Caco-2 (cell line): Measurements from ENCODE around the gene LRRC9. TPM values are rescaled to one million over a fixed set of nuclear protein-coding genes. Genes with fewer than 3 reads are reported as not detected.
"Not testable (repeated sequence)": the region's sequence is repeated elsewhere in the genome, so short reads cannot be mapped to it uniquely, and the experiment has no call there.

Experiments used
- BruUV-seq: library from RNA; stranded (reverse); fragments of 400-500 nt; replicated peaks from 2 replicates; lab custom pipeline; 2021; lab: Mats Ljungman, UMichigan
- CTCF ChIA-PET: fragments of 300-600 bp; sonication (Branson Sonifier 250); formaldehyde crosslinking; loops from one replicate; lab custom pipeline; 2022; ENCODE audit warnings: antibody characterized with exemption; lab: Charles Lee
- POLR2A ChIA-PET: fragments of 300-600 bp; sonication (Branson Sonifier 250); formaldehyde crosslinking; loops from one replicate; lab custom pipeline; 2022; ENCODE audit warnings: antibody characterized with exemption; lab: Charles Lee
- DNase-seq, 2 experiments: peaks; one replicate each; pipeline versions ENCODE4 v3.0.0 to v3.0.0-alpha.2; 2020 to 2022
- H3K27me3 ChIP-seq: replicated peaks from 2 replicates; pipeline ENCODE4 v1.6.0; 2011; ENCODE audit warnings: low read length; ENCODE audit not compliant: control insufficient read depth, insufficient read depth
- H3K36me3 ChIP-seq: 2 replicates; pipeline ENCODE4 v1.5.1; 2011; ENCODE audit warnings: low read length; ENCODE audit not compliant: control insufficient read depth, insufficient read depth
- H3K4me1 ChIP-seq: fragments of 250-450 bp; sonication (Bioruptor Pico); 2 replicates; pipeline ENCODE4 v1.5.1; 2020; ENCODE audit warnings: mild to moderate bottlenecking
- H3K4me3 ChIP-seq: 2 replicates; pipeline ENCODE4 v1.5.1; 2011; ENCODE audit warnings: low read depth, mild to moderate bottlenecking, control low read depth, low read length
- H3K9me3 ChIP-seq: fragments of 250-450 bp; sonication (Bioruptor Pico); 2 replicates; pipeline ENCODE4 v1.5.1; 2020; ENCODE audit warnings: mild to moderate bottlenecking, moderate library complexity
- H3K27ac Mint-ChIP-seq: one replicate; pipeline ENCODE4 v1.8.0; 2022; ENCODE audit warnings: mixed read lengths; ENCODE audit not compliant: unreplicated experiment
- H3K27me3 Mint-ChIP-seq: one replicate; pipeline ENCODE4 v1.8.0; 2022; ENCODE audit warnings: mixed read lengths; ENCODE audit not compliant: insufficient read depth, unreplicated experiment
- H3K36me3 Mint-ChIP-seq: one replicate; pipeline ENCODE4 v1.8.0; 2022; ENCODE audit warnings: mild to moderate bottlenecking, mixed read lengths; ENCODE audit not compliant: insufficient read depth, unreplicated experiment
- H3K4me1 Mint-ChIP-seq: one replicate; pipeline ENCODE4 v1.8.0; 2022; ENCODE audit warnings: low read depth, mixed read lengths; ENCODE audit not compliant: unreplicated experiment
- H3K4me3 Mint-ChIP-seq: one replicate; pipeline ENCODE4 v1.8.0; 2022; ENCODE audit warnings: mild to moderate bottlenecking, moderate library complexity, mixed read lengths; ENCODE audit not compliant: unreplicated experiment
- H3K9me3 Mint-ChIP-seq: one replicate; pipeline ENCODE4 v1.8.0; 2022; ENCODE audit warnings: mixed read lengths; ENCODE audit not compliant: unreplicated experiment
- CTCF ChIP-seq, 2 experiments: fragments of 200-600 bp in 1 of 2; IDR thresholded peaks; 1 replicate in 1 of 2; 2 replicates in 1 of 2; pipeline versions ENCODE4 v1.5.1 to v1.8.0; 2011 to 2022; ENCODE audit warnings: antibody characterized with exemption in 1 of 2, control low read depth in 1 of 2, inconsistent platforms in 1 of 2, low read depth in 1 of 2, low read length in 1 of 2, mild to moderate bottlenecking in 1 of 2, moderate library complexity in 1 of 2; ENCODE audit not compliant: insufficient read depth in 1 of 2, severe bottlenecking in 1 of 2, unreplicated experiment in 1 of 2
- intact Hi-C: fragments of 100-400 bp; cut with micrococcal nuclease; formaldehyde crosslinking; loops from one replicate; pipeline ENCODE4 v1.10.0; 2022; ENCODE audit not compliant: unreplicated experiment
- total RNA-seq: library from RNA; stranded (reverse); gene quantifications from 2 replicates; pipeline ENCODE4 v1.2.3, GENCODE V29; 2022

Gene LRRC9
- total RNA-seq, 1 experiment from 2014 or later = 1.2 TPM

- POLR2A ChIA-PET = no interaction called here
Measured at GRCh38 chr14:59944909-59945308, 25.0 kb downstream of the LRRC9 start.

GRCh38 chr14:59952141-59952540 is 32.2 kb downstream of the LRRC9 start:
- intact Hi-C loops, H3K9me3 ChIP-seq, H3K27me3 ChIP-seq, H3K4me1 ChIP-seq, H3K4me1 Mint-ChIP-seq, H3K27me3 Mint-ChIP-seq, H3K36me3 ChIP-seq, POLR2A ChIA-PET, H3K36me3 Mint-ChIP-seq: not testable (repeated sequence)
- H3K4me3 ChIP-seq = peak overlapping the region; percentile 28
- Mint-ChIP-seq H3K9me3 (peaks cover 35% of the 10 kb centered on the region), H3K4me3 (peak overlapping the region; percentile 80), H3K27ac (peak overlapping the region; percentile 87)
- DNase-seq = peak; percentile 19 to 46
- TSS peak; percentile 57 for BruUV-seq
- CTCF ChIA-PET = interaction anchor here (1.5 kb wide), 1 partner anchor 13 kb away, joined by 3 read pairs; no protein-coding TSS in a partner anchor

More at GRCh38 chr14:59944909-59945308, 25.0 kb downstream of the LRRC9 start:
- TF ChIP-seq CTCF (IDR thresholded peaks at IDR 0.05; ENCODE audit: insufficient read depth in 1 of 2, low read depth in 1 of 2, low read length in 1 of 2, severe bottlenecking in 1 of 2, unreplicated experiment in 1 of 2) = no peak
- no peaks in the 10 kb centered on the region for H3K4me1 Mint-ChIP-seq
- Histone ChIP-seq H3K36me3 (no peaks in the 10 kb centered on the region), H3K9me3 (no peaks in the 10 kb centered on the region), H3K27me3 (no peaks in the 10 kb centered on the region), H3K4me3 (no peak overlapping the region), H3K4me1 (no peaks in the 10 kb centered on the region)
- no peak overlapping the region for H3K27ac Mint-ChIP-seq
- no peak overlapping the region for H3K4me3 Mint-ChIP-seq
- BruUV-seq = no TSS peak
- no peaks in the 10 kb centered on the region for H3K27me3 Mint-ChIP-seq
- no peaks in the 10 kb centered on the region for H3K36me3 Mint-ChIP-seq
- no peaks in the 10 kb centered on the region for H3K9me3 Mint-ChIP-seq
- CTCF ChIA-PET = interaction anchor here (0.6 to 0.8 kb wide), 4 partner anchors 22 to 387 kb away, joined by 3 to 5 read pairs (median 3); no protein-coding TSS in a partner anchor
- intact Hi-C loops = no loop called here
- no peak for DNase-seq

GRCh38 chr14:59957890-59958289 is 37.9 kb downstream of the LRRC9 start:
- BruUV-seq, H3K4me1 Mint-ChIP-seq, H3K4me3 ChIP-seq, H3K4me3 Mint-ChIP-seq, intact Hi-C loops, H3K27me3 ChIP-seq, H3K27ac Mint-ChIP-seq, DNase-seq, H3K9me3 ChIP-seq, CTCF ChIA-PET, H3K36me3 Mint-ChIP-seq, H3K4me1 ChIP-seq, POLR2A ChIA-PET, H3K36me3 ChIP-seq, H3K27me3 Mint-ChIP-seq: not testable (repeated sequence)
- peaks cover 41% of the 10 kb centered on the region for H3K9me3 Mint-ChIP-seq

GRCh38 chr14:59959668-59960067 is 39.7 kb downstream of the LRRC9 start:
- intact Hi-C loops = no loop called here
- TF ChIP-seq CTCF (IDR thresholded peaks at IDR 0.05; ENCODE audit: insufficient read depth in 1 of 2, low read depth in 1 of 2, low read length in 1 of 2, severe bottlenecking in 1 of 2, unreplicated experiment in 1 of 2) = no peak
- H3K9me3 ChIP-seq = no peaks in the 10 kb centered on the region
- no peaks in the 10 kb centered on the region; the same call in 1 of the 2 replicates for H3K4me1 ChIP-seq
- no peak overlapping the region for H3K4me3 Mint-ChIP-seq
- no peak overlapping the region for H3K27ac Mint-ChIP-seq
- peaks cover 30% of the 10 kb centered on the region for H3K9me3 Mint-ChIP-seq
- no peaks in the 10 kb centered on the region for H3K27me3 Mint-ChIP-seq
- ChIA-PET POLR2A (no interaction called here), CTCF (no interaction called here)
- H3K36me3 ChIP-seq = no peaks in the 10 kb centered on the region
- H3K36me3 Mint-ChIP-seq = no peaks in the 10 kb centered on the region
- no peak overlapping the region for H3K4me3 ChIP-seq
- H3K4me1 Mint-ChIP-seq = peaks cover 6% of the 10 kb centered on the region
- no peak for DNase-seq
- no TSS peak for BruUV-seq
- H3K27me3 ChIP-seq = no peaks in the 10 kb centered on the region
